Measurements from ENCODE around the gene MDN1.

Gene MDN1

GRCh38 chr6:89807581-89807980 is 12.0 kb downstream of the MDN1 start:
- peaks cover 6% of the 10 kb centered on the region for H3K36me3 ChIP-seq (ENCODE audit: control insufficient read depth, low read depth, low read length)

GRCh38 chr6:89805814-89806371 is 13.7 kb downstream of the MDN1 start:
- Histone ChIP-seq H3K4me3 (ENCODE audit: low read length) (no peak overlapping the region), H3K36me3 (ENCODE audit: control insufficient read depth, low read depth, low read length) (peaks cover 14% of the 10 kb centered on the region), H3K9me3 (ENCODE audit: control insufficient read depth, low read depth, low read length) (no peaks in the 10 kb centered on the region), H3K27me3 (ENCODE audit: control insufficient read depth, insufficient read depth, low read length) (no peaks in the 10 kb centered on the region), H3K4me1 (ENCODE audit: control insufficient read depth, low read depth, low read length) (peaks cover 6% of the 10 kb centered on the region), H3K9ac (ENCODE audit: low read length) (no peak overlapping the region), H3K27ac (ENCODE audit: low read length) (no peak overlapping the region)

More at GRCh38 chr6:89807581-89807980, 12.0 kb downstream of the MDN1 start:
- H3K9ac ChIP-seq (ENCODE audit: low read length), result no peak overlapping the region
- H3K4me1 ChIP-seq (ENCODE audit: control insufficient read depth, low read depth, low read length), result peaks cover 6% of the 10 kb centered on the region
- no peaks in the 10 kb centered on the region for H3K27me3 ChIP-seq (ENCODE audit: control insufficient read depth, insufficient read depth, low read length)
- no peak overlapping the region for H3K4me3 ChIP-seq (ENCODE audit: low read length)
- no peaks in the 10 kb centered on the region for H3K9me3 ChIP-seq (ENCODE audit: control insufficient read depth, low read depth, low read length)
- H3K27ac ChIP-seq (ENCODE audit: low read length), result no peak overlapping the region

DNA sequence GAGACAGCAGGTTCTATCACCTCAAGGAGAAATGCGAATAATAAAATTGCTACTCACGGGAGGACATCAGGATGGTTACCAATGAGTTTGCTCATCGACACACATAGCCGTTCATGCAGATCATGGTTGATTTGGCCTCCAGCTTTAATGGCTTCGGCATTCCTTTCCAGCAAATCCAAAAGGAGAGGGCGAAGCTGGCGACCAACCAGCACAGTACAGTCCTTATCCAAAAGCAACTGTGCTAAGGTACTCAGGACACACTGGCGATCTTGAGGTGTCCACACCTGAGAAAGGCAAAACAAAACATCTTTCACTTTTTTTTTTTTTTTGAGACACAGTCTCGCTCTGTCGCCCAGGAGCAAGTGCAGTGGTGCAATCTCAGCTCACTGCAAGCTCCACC is 16.3 kb downstream of the MDN1 start:
- no peaks in the 10 kb centered on the region for H3K9me3 ChIP-seq (ENCODE audit: control insufficient read depth, low read depth, low read length)
- H3K9ac ChIP-seq (ENCODE audit: low read length), result no peak overlapping the region
- peaks cover 27% of the 10 kb centered on the region for H3K4me1 ChIP-seq (ENCODE audit: control insufficient read depth, low read depth, low read length)
- H3K4me3 ChIP-seq (ENCODE audit: low read length), result no peak overlapping the region
- H3K36me3 ChIP-seq (ENCODE audit: control insufficient read depth, low read depth, low read length), result peaks cover 23% of the 10 kb centered on the region
- no peak overlapping the region for H3K27ac ChIP-seq (ENCODE audit: low read length)
- H3K27me3 ChIP-seq (ENCODE audit: control insufficient read depth, insufficient read depth, low read length), result no peaks in the 10 kb centered on the region

DNA sequence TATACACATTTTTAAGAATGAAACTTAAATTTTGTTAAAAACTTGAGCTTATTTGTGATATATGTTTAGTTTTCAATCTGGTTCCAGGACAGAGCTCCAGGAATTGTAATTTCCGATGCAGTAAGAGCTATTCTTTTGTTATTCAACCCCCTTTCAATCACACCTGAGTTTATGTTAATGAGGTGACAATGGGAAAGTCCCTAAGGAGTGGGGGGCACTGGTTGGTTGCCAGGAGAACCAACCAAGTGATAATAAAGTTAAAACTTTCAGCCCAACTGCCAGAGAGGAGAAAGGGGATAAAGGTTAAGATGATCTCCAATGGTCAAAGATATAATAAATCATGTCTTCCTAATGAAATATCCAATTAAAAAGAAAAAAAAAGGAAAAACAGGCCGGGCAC is 19.8 kb downstream of the MDN1 start:
- H3K9ac ChIP-seq (ENCODE audit: low read length), result no peak overlapping the region
- peak overlapping the region; percentile 25 for H3K27ac ChIP-seq (ENCODE audit: low read length)
- peak overlapping the region; percentile 33 for H3K4me3 ChIP-seq (ENCODE audit: low read length)
- H3K36me3 ChIP-seq (ENCODE audit: control insufficient read depth, low read depth, low read length), result peaks cover 39% of the 10 kb centered on the region
- no peaks in the 10 kb centered on the region for H3K9me3 ChIP-seq (ENCODE audit: control insufficient read depth, low read depth, low read length)
- H3K27me3 ChIP-seq (ENCODE audit: control insufficient read depth, insufficient read depth, low read length), result no peaks in the 10 kb centered on the region
- peaks cover 21% of the 10 kb centered on the region for H3K4me1 ChIP-seq (ENCODE audit: control insufficient read depth, low read depth, low read length)

- Histone ChIP-seq H3K9ac (ENCODE audit: low read length) (no peak overlapping the region), H3K36me3 (ENCODE audit: control insufficient read depth, low read depth, low read length) (peaks cover 46% of the 10 kb centered on the region), H3K4me3 (ENCODE audit: low read length) (no peak overlapping the region), H3K27ac (ENCODE audit: low read length) (peak overlapping the region; percentile 25), H3K27me3 (ENCODE audit: control insufficient read depth, insufficient read depth, low read length) (no peaks in the 10 kb centered on the region), H3K9me3 (ENCODE audit: control insufficient read depth, low read depth, low read length) (no peaks in the 10 kb centered on the region), H3K4me1 (ENCODE audit: control insufficient read depth, low read depth, low read length) (peaks cover 21% of the 10 kb centered on the region)
Measured at GRCh38 chr6:89799096-89799495, 20.5 kb downstream of the MDN1 start.

DNA sequence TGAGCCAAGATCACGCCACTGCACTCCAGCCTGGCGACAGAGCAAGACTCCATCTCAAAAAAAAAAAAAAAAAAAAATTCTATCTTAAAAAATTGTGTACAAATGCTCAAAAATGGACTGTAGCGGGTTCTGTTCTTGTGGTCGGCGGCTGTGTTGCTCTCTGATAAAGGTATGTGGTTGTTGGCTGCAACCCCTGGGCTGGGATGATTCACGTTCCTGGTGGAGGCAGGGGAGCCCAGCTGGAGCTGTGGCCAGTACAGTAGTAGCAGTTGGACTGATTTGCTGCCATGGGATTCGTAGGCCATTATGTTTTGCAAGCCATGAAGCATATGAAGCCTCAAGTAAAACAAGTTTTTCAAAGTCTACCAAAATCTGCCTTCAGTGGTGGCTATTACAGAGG is 22.3 kb downstream of the MDN1 start:
- Histone ChIP-seq H3K4me1 (ENCODE audit: control insufficient read depth, low read depth, low read length) (peaks cover 21% of the 10 kb centered on the region), H3K9ac (ENCODE audit: low read length) (no peak overlapping the region), H3K27ac (ENCODE audit: low read length) (no peak overlapping the region), H3K9me3 (ENCODE audit: control insufficient read depth, low read depth, low read length) (no peaks in the 10 kb centered on the region), H3K36me3 (ENCODE audit: control insufficient read depth, low read depth, low read length) (peaks cover 56% of the 10 kb centered on the region), H3K4me3 (ENCODE audit: low read length) (no peak overlapping the region), H3K27me3 (ENCODE audit: control insufficient read depth, insufficient read depth, low read length) (no peaks in the 10 kb centered on the region)

- no peak overlapping the region for H3K9ac ChIP-seq (ENCODE audit: low read length)
- H3K4me3 ChIP-seq (ENCODE audit: low read length), result no peak overlapping the region
- no peaks in the 10 kb centered on the region for H3K9me3 ChIP-seq (ENCODE audit: control insufficient read depth, low read depth, low read length)
- H3K27me3 ChIP-seq (ENCODE audit: control insufficient read depth, insufficient read depth, low read length), result no peaks in the 10 kb centered on the region
- no peak overlapping the region for H3K27ac ChIP-seq (ENCODE audit: low read length)
- H3K4me1 ChIP-seq (ENCODE audit: control insufficient read depth, low read depth, low read length), result peaks cover 10% of the 10 kb centered on the region
- H3K36me3 ChIP-seq (ENCODE audit: control insufficient read depth, low read depth, low read length), result peaks cover 75% of the 10 kb centered on the region
Measured at GRCh38 chr6:89794324-89794723, 25.3 kb downstream of the MDN1 start.

DNA sequence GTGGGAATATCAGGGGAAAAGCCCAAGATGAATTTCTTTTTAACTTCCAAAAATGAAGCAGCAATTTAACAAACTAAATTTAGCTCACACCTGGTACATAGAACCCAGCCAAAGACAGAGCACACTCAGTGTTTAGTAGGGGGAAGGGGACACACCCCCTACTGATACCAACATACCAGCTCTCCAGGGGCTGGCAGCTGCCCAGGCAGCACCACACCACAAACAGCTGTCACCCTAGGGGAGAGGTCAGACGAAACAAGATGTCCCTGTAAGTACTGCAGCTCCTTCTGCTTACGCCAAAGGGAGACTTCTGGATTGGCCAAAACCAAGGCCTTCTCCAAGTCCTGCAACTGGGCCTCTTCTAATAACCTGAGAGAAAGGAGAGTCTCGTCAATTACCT is 26.0 kb downstream of the MDN1 start:
- Histone ChIP-seq H3K4me1 (ENCODE audit: control insufficient read depth, low read depth, low read length) (peaks cover 2% of the 10 kb centered on the region), H3K4me3 (ENCODE audit: low read length) (no peak overlapping the region), H3K9me3 (ENCODE audit: control insufficient read depth, low read depth, low read length) (no peaks in the 10 kb centered on the region), H3K27me3 (ENCODE audit: control insufficient read depth, insufficient read depth, low read length) (no peaks in the 10 kb centered on the region), H3K36me3 (ENCODE audit: control insufficient read depth, low read depth, low read length) (peaks cover 72% of the 10 kb centered on the region), H3K27ac (ENCODE audit: low read length) (no peak overlapping the region), H3K9ac (ENCODE audit: low read length) (no peak overlapping the region)

GRCh38 chr6:89792881-89793280 is 26.7 kb downstream of the MDN1 start:
- no peak overlapping the region for H3K4me3 ChIP-seq (ENCODE audit: low read length)
- H3K9me3 ChIP-seq (ENCODE audit: control insufficient read depth, low read depth, low read length), result no peaks in the 10 kb centered on the region
- no peak overlapping the region for H3K9ac ChIP-seq (ENCODE audit: low read length)
- H3K27ac ChIP-seq (ENCODE audit: low read length), result no peak overlapping the region
- H3K4me1 ChIP-seq (ENCODE audit: control insufficient read depth, low read depth, low read length), result no peaks in the 10 kb centered on the region
- H3K36me3 ChIP-seq (ENCODE audit: control insufficient read depth, low read depth, low read length), result peaks cover 74% of the 10 kb centered on the region
- no peaks in the 10 kb centered on the region for H3K27me3 ChIP-seq (ENCODE audit: control insufficient read depth, insufficient read depth, low read length)

- Histone ChIP-seq H3K27me3 (ENCODE audit: control insufficient read depth, insufficient read depth, low read length) (no peaks in the 10 kb centered on the region), H3K4me1 (ENCODE audit: control insufficient read depth, low read depth, low read length) (no peaks in the 10 kb centered on the region), H3K9ac (ENCODE audit: low read length) (no peak overlapping the region), H3K27ac (ENCODE audit: low read length) (no peak overlapping the region), H3K4me3 (ENCODE audit: low read length) (no peak overlapping the region), H3K36me3 (ENCODE audit: control insufficient read depth, low read depth, low read length) (peaks cover 86% of the 10 kb centered on the region), H3K9me3 (ENCODE audit: control insufficient read depth, low read depth, low read length) (no peaks in the 10 kb centered on the region)
Measured at GRCh38 chr6:89790403-89790802, 29.2 kb downstream of the MDN1 start.

- Histone ChIP-seq H3K4me3 (ENCODE audit: low read length) (no peak overlapping the region), H3K36me3 (ENCODE audit: control insufficient read depth, low read depth, low read length) (peaks cover 86% of the 10 kb centered on the region), H3K4me1 (ENCODE audit: control insufficient read depth, low read depth, low read length) (no peaks in the 10 kb centered on the region), H3K9ac (ENCODE audit: low read length) (no peak overlapping the region), H3K27ac (ENCODE audit: low read length) (no peak overlapping the region), H3K27me3 (ENCODE audit: control insufficient read depth, insufficient read depth, low read length) (no peaks in the 10 kb centered on the region), H3K9me3 (ENCODE audit: control insufficient read depth, low read depth, low read length) (no peaks in the 10 kb centered on the region)
Measured at GRCh38 chr6:89789980-89790379, 29.6 kb downstream of the MDN1 start.

DNA sequence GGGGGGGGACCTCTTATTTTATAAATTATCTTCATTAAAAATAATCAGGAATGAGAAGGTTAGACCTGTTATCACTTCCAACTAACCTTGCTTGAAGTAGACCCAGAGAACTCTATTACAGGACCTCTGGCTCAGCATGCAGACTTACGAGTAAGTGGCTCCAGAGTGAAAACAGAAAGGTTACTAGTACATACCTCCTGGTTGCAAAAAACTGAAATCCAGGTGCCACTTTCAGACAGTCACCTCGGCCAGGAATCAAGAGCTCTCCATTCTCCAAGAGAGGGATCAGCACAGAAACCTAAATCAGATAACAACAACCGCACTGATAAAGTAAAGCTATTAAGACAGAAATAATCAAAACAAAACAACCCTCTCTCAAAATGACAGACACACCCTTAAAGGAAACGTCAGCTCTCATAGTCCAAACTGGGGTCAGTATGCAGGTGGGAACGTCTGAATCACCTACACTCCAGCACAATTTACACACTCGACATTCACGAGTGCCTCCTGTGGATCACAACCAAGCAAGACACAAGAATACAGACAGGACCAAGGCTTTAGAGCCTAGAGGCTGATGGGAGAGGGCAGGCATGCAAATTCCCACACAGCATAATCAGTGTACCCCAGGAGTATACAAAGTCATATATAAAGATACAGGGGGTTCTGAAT is 31.8 kb downstream of the MDN1 start:
- peaks cover 85% of the 10 kb centered on the region for H3K36me3 ChIP-seq (ENCODE audit: control insufficient read depth, low read depth, low read length)
- H3K27ac ChIP-seq (ENCODE audit: low read length), result no peak overlapping the region
- no peaks in the 10 kb centered on the region for H3K9me3 ChIP-seq (ENCODE audit: control insufficient read depth, low read depth, low read length)
- H3K27me3 ChIP-seq (ENCODE audit: control insufficient read depth, insufficient read depth, low read length), result no peaks in the 10 kb centered on the region
- no peak overlapping the region for H3K4me3 ChIP-seq (ENCODE audit: low read length)
- H3K4me1 ChIP-seq (ENCODE audit: control insufficient read depth, low read depth, low read length), result no peaks in the 10 kb centered on the region
- no peak overlapping the region for H3K9ac ChIP-seq (ENCODE audit: low read length)

Measured in iPS-18a (cell line).